ENCODE data around the gene WNT7A.

The WNT7A gene

DNA sequence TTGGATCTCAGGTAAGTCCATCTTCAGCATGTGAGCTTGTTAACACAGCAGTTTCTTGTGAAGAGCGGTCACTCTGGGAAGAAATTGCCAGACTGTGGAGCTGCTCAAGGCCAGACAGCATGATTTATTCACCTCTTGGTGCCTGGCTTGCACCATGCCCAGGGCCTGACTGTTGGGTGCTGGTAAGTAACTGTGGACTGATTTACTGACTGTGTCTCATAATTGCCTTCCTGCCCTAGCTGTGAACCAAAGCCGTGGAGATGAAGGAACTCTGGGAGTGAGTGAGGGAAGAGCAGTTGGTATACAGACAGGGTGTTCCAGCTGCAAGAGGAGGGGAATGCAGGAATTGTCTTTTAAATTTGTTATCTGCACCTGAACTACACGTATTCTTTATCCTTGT lies 18.5 kb upstream of the WNT7A start:
- TF ChIP-seq, protein P1, sequence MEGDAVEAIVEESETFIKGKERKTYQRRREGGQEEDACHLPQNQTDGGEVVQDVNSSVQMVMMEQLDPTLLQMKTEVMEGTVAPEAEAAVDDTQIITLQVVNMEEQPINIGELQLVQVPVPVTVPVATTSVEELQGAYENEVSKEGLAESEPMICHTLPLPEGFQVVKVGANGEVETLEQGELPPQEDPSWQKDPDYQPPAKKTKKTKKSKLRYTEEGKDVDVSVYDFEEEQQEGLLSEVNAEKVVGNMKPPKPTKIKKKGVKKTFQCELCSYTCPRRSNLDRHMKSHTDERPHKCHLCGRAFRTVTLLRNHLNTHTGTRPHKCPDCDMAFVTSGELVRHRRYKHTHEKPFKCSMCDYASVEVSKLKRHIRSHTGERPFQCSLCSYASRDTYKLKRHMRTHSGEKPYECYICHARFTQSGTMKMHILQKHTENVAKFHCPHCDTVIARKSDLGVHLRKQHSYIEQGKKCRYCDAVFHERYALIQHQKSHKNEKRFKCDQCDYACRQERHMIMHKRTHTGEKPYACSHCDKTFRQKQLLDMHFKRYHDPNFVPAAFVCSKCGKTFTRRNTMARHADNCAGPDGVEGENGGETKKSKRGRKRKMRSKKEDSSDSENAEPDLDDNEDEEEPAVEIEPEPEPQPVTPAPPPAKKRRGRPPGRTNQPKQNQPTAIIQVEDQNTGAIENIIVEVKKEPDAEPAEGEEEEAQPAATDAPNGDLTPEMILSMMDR (IDR thresholded peaks at IDR 0.05; ENCODE audit: low read depth, low read length) = no peak
- no peaks in the 10 kb centered on the region for H3K36me3 ChIP-seq
- H3K27ac ChIP-seq = no peak overlapping the region
- H3K27me3 ChIP-seq (ENCODE audit: insufficient read depth, low read depth, severe bottlenecking) = peaks cover 49% of the 10 kb centered on the region
- peaks cover 28% of the 10 kb centered on the region for H3K9me3 ChIP-seq (ENCODE audit: severe bottlenecking)
- no peak overlapping the region for H3K4me3 ChIP-seq (ENCODE audit: low read depth, low read length)
- no peak for DNase-seq

- DNase-seq = peak; percentile 64
- Histone ChIP-seq H3K4me3 (ENCODE audit: low read depth, low read length) (no peak overlapping the region), H3K27ac (no peak overlapping the region), H3K9me3 (ENCODE audit: severe bottlenecking) (peaks cover 18% of the 10 kb centered on the region), H3K36me3 (no peaks in the 10 kb centered on the region), H3K27me3 (ENCODE audit: insufficient read depth, low read depth, severe bottlenecking) (peaks cover 49% of the 10 kb centered on the region)
- TF ChIP-seq, protein P1 (IDR thresholded peaks at IDR 0.05; ENCODE audit: low read depth, low read length) = peak; percentile 73
Observed at GRCh38 chr3:13896473-13897154, 16.7 kb upstream of the WNT7A start.

- DNase-seq = peak; percentile 72
- Histone ChIP-seq H3K4me3 (ENCODE audit: low read depth, low read length) (peak overlapping the region; percentile 44), H3K36me3 (no peaks in the 10 kb centered on the region), H3K27me3 (ENCODE audit: insufficient read depth, low read depth, severe bottlenecking) (peaks cover 58% of the 10 kb centered on the region), H3K9me3 (ENCODE audit: severe bottlenecking) (peaks cover 11% of the 10 kb centered on the region), H3K27ac (no peak overlapping the region)
- TF ChIP-seq, protein P1 (IDR thresholded peaks at IDR 0.05; ENCODE audit: low read depth, low read length) = no peak
Observed at GRCh38 chr3:13895155-13896105, 15.6 kb upstream of the WNT7A start.

GRCh38 chr3:13894807-13895154 lies 14.9 kb upstream of the WNT7A start:
- peaks cover 7% of the 10 kb centered on the region for H3K9me3 ChIP-seq (ENCODE audit: severe bottlenecking)
- no peak overlapping the region for H3K27ac ChIP-seq
- no peak overlapping the region for H3K4me3 ChIP-seq (ENCODE audit: low read depth, low read length)
- peaks cover 64% of the 10 kb centered on the region for H3K27me3 ChIP-seq (ENCODE audit: insufficient read depth, low read depth, severe bottlenecking)
- TF ChIP-seq, protein P1 (IDR thresholded peaks at IDR 0.05; ENCODE audit: low read depth, low read length) = no peak
- no peaks in the 10 kb centered on the region for H3K36me3 ChIP-seq
- DNase-seq = no peak

DNA sequence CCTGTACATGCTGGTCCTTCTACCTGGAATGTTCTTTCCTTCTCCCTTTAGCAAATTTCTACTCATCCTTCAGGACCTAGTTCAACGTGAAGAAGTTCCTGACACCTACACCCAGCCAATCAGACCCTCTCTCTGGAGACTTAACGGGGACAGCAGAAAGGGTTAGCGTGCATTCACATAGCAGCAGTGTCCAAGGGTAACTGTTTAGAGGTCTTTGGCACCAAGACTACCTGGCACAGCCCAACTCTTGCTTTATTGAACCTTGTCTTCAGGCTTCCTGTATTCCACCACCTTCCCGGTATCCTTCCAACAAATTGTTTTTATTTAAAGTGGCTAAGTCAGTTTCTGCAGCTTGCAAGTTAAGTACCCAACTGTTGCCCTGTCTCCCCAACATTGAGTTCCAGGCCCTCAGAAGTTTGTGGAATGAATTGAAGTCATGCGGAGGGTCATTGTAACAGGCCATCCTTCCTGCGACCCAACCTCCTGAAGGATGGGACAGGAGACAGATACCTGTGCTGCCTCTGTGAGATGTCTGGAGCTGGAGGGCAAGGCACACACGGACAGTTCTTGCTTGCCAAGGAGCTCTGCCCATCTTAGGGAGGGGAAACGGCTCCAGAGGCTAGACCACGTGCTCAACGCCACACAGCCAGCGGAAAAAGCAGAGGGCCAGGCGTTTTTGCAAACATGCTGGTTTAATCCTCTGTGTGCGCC lies 14.4 kb upstream of the WNT7A start:
- no peak for DNase-seq
- H3K4me3 ChIP-seq (ENCODE audit: low read depth, low read length) = no peak overlapping the region
- TF ChIP-seq, protein P1 (IDR thresholded peaks at IDR 0.05; ENCODE audit: low read depth, low read length) = no peak
- H3K27ac ChIP-seq = no peak overlapping the region
- H3K9me3 ChIP-seq (ENCODE audit: severe bottlenecking) = peaks cover 7% of the 10 kb centered on the region
- no peaks in the 10 kb centered on the region for H3K36me3 ChIP-seq
- H3K27me3 ChIP-seq (ENCODE audit: insufficient read depth, low read depth, severe bottlenecking) = peaks cover 64% of the 10 kb centered on the region
